ENCODE measurements around the gene SPEF1.

SPEF1 gene

GRCh38 chr20:3786665-3787323, 5.5 kb upstream of the SPEF1 start, which contains the start of gene CENPB:
Gene CENPB, minus strand, starts transcription at chr20:3786740. Its CDS starts 257 bp downstream, at chr20:3786483.
- peak in 1 of 2 experiments; percentile 25 for DNase-seq

GRCh38 chr20:3786126-3786484, 4.9 kb upstream of the SPEF1 start:
- DNase-seq: no peak

- no peak for DNase-seq
Measured at GRCh38 chr20:3785240-3786125, 4.2 kb upstream of the SPEF1 start.

- no peak for DNase-seq
Measured at GRCh38 chr20:3784863-3785239, 3.6 kb upstream of the SPEF1 start.

GRCh38 chr20:3784216-3784853, 3.1 kb upstream of the SPEF1 start:
- no peak for DNase-seq

GRCh38 chr20:3783511-3784195, 2.4 kb upstream of the SPEF1 start:
- DNase-seq: no peak

GRCh38 chr20:3783068-3783489, 1.8 kb upstream of the SPEF1 start:
- no peak for DNase-seq

GRCh38 chr20:3782597-3782996, 1.3 kb upstream of the SPEF1 start:
- DNase-seq: no peak

GRCh38 chr20:3778976-3779375, 2.3 kb downstream of the SPEF1 start:
- DNase-seq: no peak

- no peak for DNase-seq
Measured at GRCh38 chr20:3777716-3778629, 3.3 kb downstream of the SPEF1 start.

- no peak for DNase-seq
Measured at GRCh38 chr20:3777381-3777715, 3.9 kb downstream of the SPEF1 start.

- no peak for DNase-seq
Measured at GRCh38 chr20:3775457-3776108, 5.7 kb downstream of the SPEF1 start.

GRCh38 chr20:3771552-3772058, 9.6 kb downstream of the SPEF1 start:
- DNase-seq: no peak

- DNase-seq: no peak
Measured at GRCh38 chr20:3768342-3769130, 12.7 kb downstream of the SPEF1 start.

GRCh38 chr20:3767427-3768341, 13.6 kb downstream of the SPEF1 start, which contains the start of gene ADISSP:
Gene ADISSP, minus strand, starts transcription at chr20:3767753. Its CDS starts 7,653 bp downstream, at chr20:3760100.
- DNase-seq: peak; percentile 69 to 85

- no peak for DNase-seq
Measured at GRCh38 chr20:3767110-3767426, 14.2 kb downstream of the SPEF1 start.

GRCh38 chr20:3766422-3767109, 14.7 kb downstream of the SPEF1 start:
- DNase-seq: no peak

GRCh38 chr20:3765171-3765882, 15.9 kb downstream of the SPEF1 start:
- DNase-seq: no peak
